Measurements from ENCODE around the gene NKAP.

Gene NKAP

GRCh38 chrX:119880076-119880475, 63.5 kb downstream of the NKAP start:
- in situ Hi-C loops (cut with HindIII; ENCODE audit: low sequenced_read_pairs), result no loop called here
- no peak overlapping the region for H3K4me3 ChIP-seq (ENCODE audit: low read depth, low read length)
- TF ChIP-seq CTCF (IDR thresholded peaks at IDR 0.05; ENCODE audit: low read depth, low read length), result no peak
- DNase-seq (ENCODE audit: low read depth, low spot score), result no peak

GRCh38 chrX:119878740-119879139, 64.8 kb downstream of the NKAP start:
- no peak for TF ChIP-seq CTCF (IDR thresholded peaks at IDR 0.05; ENCODE audit: low read depth, low read length)
- in situ Hi-C loops (cut with HindIII; ENCODE audit: low sequenced_read_pairs), result no loop called here
- no peak for DNase-seq (ENCODE audit: low read depth, low spot score)
- H3K4me3 ChIP-seq (ENCODE audit: low read depth, low read length), result no peak overlapping the region

DNA sequence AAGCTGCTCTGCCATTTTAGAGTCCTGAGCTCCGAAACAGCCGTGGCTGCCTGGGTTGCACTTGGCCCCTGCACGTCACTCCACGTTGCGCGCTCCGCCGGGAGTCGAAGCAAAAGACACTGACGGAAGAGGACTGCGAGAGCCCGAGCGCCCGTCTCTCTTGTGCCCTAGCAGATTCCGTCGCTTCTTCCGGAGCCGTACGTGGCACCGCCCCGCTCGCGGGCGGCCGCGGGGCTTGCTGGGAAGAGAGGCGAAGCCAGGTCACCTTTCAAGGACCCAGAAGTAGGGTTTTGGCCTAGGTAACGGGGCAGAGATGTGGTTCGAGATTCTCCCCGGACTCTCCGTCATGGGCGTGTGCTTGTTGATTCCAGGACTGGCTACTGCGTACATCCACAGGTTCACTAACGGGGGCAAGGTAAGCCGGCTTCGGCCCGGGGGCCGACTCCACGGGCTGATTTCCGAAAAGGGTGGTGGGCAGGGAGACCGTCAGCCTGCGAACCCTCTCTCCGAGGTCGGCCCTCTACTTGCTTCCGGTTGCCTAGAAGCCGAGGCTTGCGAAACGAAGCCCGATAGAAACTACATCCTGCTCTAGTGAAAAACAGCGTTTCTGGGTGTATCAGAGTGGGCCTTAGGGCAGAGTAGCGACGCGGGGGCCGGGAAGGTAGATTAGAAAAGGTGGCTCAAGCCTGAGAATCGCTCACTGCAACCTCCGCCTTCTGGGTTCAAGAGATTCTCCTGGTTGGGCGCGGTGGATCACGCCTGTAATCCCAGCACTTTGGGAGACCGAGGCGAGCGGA, 71.8 kb downstream of the NKAP start, which contains the start of the genes NDUFA1 and RNF113A:
NDUFA1 (plus strand) TSS at position 234 of the 797 bp plus-strand sequence; CDS start at position 314, 80 bp downstream.
RNF113A (minus strand) TSS at position 135 of the 797 bp plus-strand sequence; CDS start at position 15, 120 bp downstream.
- no peak for TF ChIP-seq CTCF (IDR thresholded peaks at IDR 0.05; ENCODE audit: low read depth, low read length)
- H3K4me3 ChIP-seq (ENCODE audit: low read depth, low read length), result peak within 1 kb of the TSS; percentile 71
- DNase-seq (ENCODE audit: low read depth, low spot score), result peak; percentile 84
- in situ Hi-C loops (cut with HindIII; ENCODE audit: low sequenced_read_pairs), result no loop called here

DNA sequence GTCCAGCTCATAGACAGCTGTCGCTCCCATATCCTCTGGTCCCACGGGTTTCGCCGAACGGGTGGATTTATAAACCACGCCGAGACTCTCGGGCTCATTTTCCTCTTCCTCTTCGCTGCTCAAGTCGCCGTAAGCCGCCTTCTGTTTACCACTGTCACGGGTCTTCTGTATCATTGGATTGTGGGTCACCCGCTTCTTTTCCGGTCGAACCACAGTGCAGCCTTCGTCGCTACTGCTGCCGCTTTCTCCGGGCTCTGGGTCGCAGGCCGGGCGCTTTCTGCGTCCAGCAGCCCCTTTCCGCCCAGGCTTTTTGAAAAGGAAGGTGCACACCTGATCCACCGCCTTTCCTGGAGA, 72.3 kb downstream of the NKAP start:
- TF ChIP-seq CTCF (IDR thresholded peaks at IDR 0.05; ENCODE audit: low read depth, low read length), result no peak
- in situ Hi-C loops (cut with HindIII; ENCODE audit: low sequenced_read_pairs), result no loop called here

More for the DNA sequence above, 72.3 kb downstream of the NKAP start:
- peak; percentile 8 for DNase-seq (ENCODE audit: low read depth, low spot score)
- peak overlapping the region; percentile 71 for H3K4me3 ChIP-seq (ENCODE audit: low read depth, low read length)
